HG02623 (cell line): ENCODE data around the gene SMIM21.

Experiments
- ATAC-seq: cut with Tn5 transposase; IDR thresholded peaks from one replicate; pipeline ENCODE4 v1.9.1; 2021; ENCODE audit warnings: moderate library complexity; ENCODE audit not compliant: unreplicated experiment

The SMIM21 gene

DNA sequence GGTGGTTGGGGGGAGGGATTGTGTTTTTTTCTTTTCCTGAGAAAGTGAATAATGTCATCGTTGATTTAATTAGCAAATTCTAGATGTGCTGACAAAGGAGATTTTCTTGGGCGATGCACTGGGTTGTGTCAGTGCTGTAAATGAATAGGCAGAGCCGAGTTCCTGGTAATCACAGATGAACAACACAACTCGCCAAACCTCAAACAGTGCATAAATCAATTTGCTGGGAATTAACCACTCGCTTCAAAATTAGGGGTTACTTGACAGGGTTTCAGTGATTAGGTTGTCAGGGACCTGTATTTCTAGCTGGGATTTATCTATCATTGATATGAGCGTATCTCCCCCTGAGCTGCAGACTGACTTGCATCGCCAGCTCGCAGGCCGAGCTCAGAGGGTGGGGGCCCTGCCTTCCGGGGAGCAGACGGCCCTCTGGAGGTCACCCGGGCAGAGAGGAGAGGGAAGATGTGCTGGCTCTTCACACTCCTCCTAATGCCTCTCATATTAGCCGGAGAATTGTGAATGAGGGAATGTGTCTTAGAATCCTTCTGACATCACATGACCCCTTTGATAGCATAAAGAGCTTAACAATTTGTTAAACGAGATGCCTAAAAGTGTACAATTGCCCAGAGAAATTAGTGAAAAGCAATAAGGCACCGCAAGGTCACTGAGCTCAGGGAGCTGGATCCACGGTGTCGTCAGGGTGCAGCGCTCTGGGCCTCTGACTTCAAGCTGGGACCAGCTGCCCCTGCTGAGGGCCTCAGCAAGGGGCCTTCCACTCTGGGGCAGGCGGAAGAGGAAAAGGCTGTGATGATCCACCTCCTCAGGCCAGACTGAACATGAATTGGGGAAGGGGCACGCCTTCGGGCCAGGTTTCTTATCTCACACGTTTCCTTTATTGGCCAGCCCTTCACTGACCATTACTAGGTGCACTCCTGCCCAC, 48.9 kb downstream of the SMIM21 start:
- no peak for ATAC-seq

GRCh38 chr18:75377926-75378325, 49.6 kb downstream of the SMIM21 start:
- no peak for ATAC-seq

DNA sequence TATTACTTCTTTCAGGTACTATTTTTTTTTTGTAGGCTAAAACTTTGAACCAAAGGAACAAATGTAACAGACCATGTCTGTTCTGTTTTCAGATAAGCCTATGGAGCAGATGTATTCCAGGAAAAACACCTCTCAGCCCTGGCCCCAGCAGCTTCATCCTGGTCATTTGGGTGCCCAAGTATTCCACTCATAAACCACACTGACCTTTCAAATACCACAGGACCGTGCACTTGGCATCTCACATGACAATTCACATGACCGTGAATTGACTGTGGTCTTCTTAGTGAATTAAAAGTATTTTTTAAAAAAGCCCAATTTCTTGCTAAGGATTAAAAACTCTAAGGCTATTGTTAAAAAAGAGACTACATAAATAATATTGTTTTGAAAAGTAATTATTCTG, 50.2 kb downstream of the SMIM21 start:
- no peak for ATAC-seq

DNA sequence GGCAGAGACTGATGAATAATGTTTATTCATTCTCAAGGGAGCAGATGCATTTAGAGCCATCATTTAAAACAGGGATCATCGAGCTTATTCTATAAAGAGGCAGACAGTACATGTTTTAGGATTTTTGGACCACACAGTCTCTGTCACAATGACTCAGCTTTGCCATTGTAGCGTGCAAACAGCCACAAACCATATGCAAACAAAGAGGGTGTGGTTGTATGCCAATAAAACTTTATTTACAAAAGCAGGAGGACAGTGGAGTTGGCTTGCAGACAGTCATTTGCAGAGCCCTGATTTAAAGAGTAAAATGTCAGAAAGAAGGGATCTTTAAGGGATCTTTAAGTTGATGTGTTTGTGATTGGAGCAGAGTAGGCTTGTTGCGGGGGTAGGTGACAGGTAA, 51.5 kb downstream of the SMIM21 start:
- ATAC-seq, result no peak

DNA sequence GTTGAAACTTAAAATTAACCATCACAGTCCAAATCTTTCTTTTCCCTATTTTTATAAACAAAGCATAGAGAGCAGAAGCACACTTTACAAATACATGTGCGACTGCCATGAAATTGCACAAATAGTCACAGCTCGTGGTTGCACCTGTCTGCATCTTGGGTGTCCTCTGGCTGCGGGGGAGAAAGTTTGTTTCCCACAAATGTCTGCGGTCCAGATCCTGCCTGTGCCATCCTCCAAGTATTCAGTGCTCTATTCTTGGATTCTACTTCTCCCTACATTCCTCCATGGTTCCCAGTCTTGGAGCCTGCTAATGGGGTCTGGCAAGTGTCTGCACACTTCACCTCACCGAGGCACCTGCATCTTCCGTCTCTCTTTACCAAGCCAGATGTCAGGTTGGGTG, 52.2 kb downstream of the SMIM21 start:
- ATAC-seq, result no peak

DNA sequence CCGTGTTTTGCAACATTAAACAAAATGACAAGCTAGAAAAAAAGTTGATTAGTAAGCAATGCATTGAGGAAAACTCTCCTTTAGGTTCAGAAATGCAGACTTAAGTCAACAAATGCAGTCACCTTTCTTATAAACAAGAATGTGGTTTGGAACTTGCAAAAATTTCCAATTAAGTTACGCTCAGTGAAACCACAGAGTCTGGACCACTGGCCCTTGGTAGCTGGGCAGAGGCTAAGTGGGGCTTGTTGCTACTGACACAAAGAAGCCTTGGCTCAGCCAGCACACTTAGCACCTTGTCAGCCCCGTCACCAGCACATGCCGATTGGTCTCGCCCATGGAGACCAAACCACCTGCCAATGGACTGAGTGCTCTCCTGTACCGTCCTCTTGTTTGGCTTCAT, 53.0 kb downstream of the SMIM21 start:
- ATAC-seq, result no peak

- ATAC-seq, result no peak
Observed at GRCh38 chr18:75369026-75369721, 58.3 kb downstream of the SMIM21 start.

DNA sequence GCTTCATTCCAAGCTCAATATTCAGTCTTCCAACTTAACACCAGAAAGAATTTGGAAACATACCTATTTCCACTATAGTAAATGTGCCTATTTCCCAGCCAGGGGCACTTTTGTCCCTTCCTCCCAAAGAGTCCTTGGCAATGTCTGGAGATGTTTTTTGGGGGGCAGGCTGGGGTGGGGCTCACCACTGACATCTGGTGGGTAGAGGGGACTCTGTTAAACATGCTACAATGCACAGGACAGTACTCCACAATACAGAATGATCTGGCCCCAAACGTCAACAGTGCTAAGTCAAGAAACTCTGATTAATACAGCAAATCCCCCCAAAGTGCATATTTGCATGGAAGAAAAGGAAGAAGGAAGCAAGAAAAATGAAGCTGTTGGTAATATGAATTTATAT, 61.7 kb downstream of the SMIM21 start:
- no peak for ATAC-seq

DNA sequence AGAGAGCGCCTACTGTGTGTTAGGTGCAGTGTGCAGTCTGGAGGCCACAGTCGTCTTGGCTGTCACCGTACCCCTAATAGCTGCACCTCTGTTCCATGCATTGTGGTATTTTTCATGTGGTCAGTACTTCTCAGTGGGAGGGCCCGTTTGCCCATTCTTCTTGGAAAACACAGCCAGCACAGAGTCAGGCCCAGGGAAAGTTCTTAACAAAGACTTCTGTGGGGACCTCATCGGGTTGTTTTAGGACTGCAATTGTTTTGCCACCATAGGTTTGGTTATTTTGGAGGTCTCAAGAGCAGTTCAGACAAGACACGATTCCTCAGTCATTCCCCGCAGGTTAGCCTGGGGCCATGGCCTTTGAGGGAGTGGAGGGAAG, 62.3 kb downstream of the SMIM21 start:
- ATAC-seq, result no peak

GRCh38 chr18:75364512-75365253, 62.8 kb downstream of the SMIM21 start:
- ATAC-seq, result no peak

GRCh38 chr18:75363446-75364225, 63.9 kb downstream of the SMIM21 start:
- no peak for ATAC-seq

- no peak for ATAC-seq
Observed at GRCh38 chr18:75362435-75362834, 65.1 kb downstream of the SMIM21 start.

DNA sequence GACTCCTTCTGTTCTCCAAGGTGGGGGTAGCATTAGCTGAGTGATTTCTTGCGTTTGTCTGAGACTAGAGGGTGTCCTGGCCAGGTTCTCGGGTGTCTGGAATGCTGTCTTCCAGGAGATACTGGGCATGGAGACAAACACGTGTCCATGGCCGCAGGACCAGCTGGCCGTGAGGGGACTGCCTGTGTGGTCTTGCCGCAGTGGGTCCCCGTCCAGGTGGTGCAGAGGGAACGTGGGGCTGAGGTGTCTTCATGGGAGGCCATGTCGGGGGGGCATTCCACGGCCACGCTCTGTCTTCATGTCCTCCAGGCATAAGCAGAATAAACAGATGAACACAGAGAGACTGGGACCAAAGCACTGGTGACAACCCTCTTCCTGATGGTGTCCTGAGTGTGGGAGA, 66.6 kb downstream of the SMIM21 start:
- ATAC-seq, result no peak

GRCh38 chr18:75360215-75360614, 67.3 kb downstream of the SMIM21 start:
- no peak for ATAC-seq
